ENCODE data around the gene EXOC6B. TPM values are rescaled to one million over a fixed set of nuclear protein-coding genes. Genes with fewer than 3 reads are reported as not detected.

Gene EXOC6B
- total RNA-seq, 8 experiments from 2014 or later: 16.7 to 37.4 (median 25.3) TPM

GRCh38 chr2:72149556-72150156, 676.2 kb downstream of the EXOC6B start:
- 0 to 20% (median 0%) methylated on average over 1 to 13 of the region's 45 CpGs; no CpG with 5 or more reads in 1 of the 10 experiments for WGBS, 10 experiments
- Histone ChIP-seq H3K4me1 (replicated peaks in 1 of 2) (peaks cover 25 to 34% of the 10 kb centered on the region in 2 donors), H3K4me3 (peak overlapping the region; percentile 3 to 36 (median 17)), H3K27ac (no peak overlapping the region)
- in situ Hi-C loops (cut with MboI; ENCODE audit: low pct_unique_long_range_greater_than_20kb in 2 of 9, low sequenced_read_pairs in 9 of 9, unreplicated experiment in 9 of 9): loop anchor here in 8 of 9 experiments (10.0 to 25.0 kb wide), 8 partner anchors 212 to 612 kb away; no protein-coding TSS in a partner anchor
- ATAC-seq (replicated peaks in 6 of 8): peak in 2 of 8 experiments; percentile 2 to 7

GRCh38 chr2:72148837-72149555, 676.8 kb downstream of the EXOC6B start:
- Histone ChIP-seq H3K27ac (no peak overlapping the region), H3K4me3 (peak overlapping the region; percentile 14 to 36 (median 23)), H3K4me1 (replicated peaks in 1 of 2) (peaks cover 27 to 36% of the 10 kb centered on the region in 2 donors)
- in situ Hi-C loops (cut with MboI; ENCODE audit: low pct_unique_long_range_greater_than_20kb in 2 of 9, low sequenced_read_pairs in 9 of 9, unreplicated experiment in 9 of 9): loop anchor here in 4 of 9 experiments (10.0 to 25.0 kb wide), 4 partner anchors 212 to 612 kb away; no protein-coding TSS in a partner anchor
- ATAC-seq (replicated peaks in 6 of 8): peak; percentile 13 to 51 (median 40)
- WGBS, 10 experiments: 0 to 2% (median 0%) methylated on average over 3 to 20 of the region's 65 CpGs; no CpG with 5 or more reads in 7 of the 10 experiments

- Histone ChIP-seq H3K4me3 (peak overlapping the region; percentile 14 to 36 (median 23)), H3K27ac (no peak overlapping the region), H3K4me1 (replicated peaks in 1 of 2) (peaks cover 33 to 42% of the 10 kb centered on the region in 2 donors)
- ATAC-seq (replicated peaks in 6 of 8): peak in 3 of 8 experiments; percentile 0 to 1 (median 1)
- in situ Hi-C loops (cut with MboI; ENCODE audit: low pct_unique_long_range_greater_than_20kb in 2 of 9, low sequenced_read_pairs in 9 of 9, unreplicated experiment in 9 of 9): loop anchor here in 4 of 9 experiments (10.0 to 25.0 kb wide), 4 partner anchors 211 to 611 kb away; no protein-coding TSS in a partner anchor
- WGBS, 10 experiments: 0 to 10% (median 0%) methylated on average over 1 to 12 of the region's 68 CpGs; no CpG with 5 or more reads in 2 of the 10 experiments
Measured at GRCh38 chr2:72148003-72148836, 677.6 kb downstream of the EXOC6B start.

GRCh38 chr2:72147303-72147971, 678.4 kb downstream of the EXOC6B start, which contains the start of gene CYP26B1:
TSS of gene CYP26B1 (minus strand) at chr2:72147862. CDS start at chr2:72147834, 28 bp downstream.
- H3K27ac ChIP-seq: no peak within 1 kb of the TSS
- ATAC-seq (replicated peaks in 6 of 8): peak in 2 of 8 experiments; percentile 1 to 3
- peak within 1 kb of the TSS; percentile 19 to 36 (median 25) for H3K4me3 ChIP-seq
- in situ Hi-C loops (cut with MboI; ENCODE audit: low pct_unique_long_range_greater_than_20kb in 2 of 9, low sequenced_read_pairs in 9 of 9, unreplicated experiment in 9 of 9): loop anchor here in 4 of 9 experiments (10.0 to 25.0 kb wide), 4 partner anchors 210 to 610 kb away; no protein-coding TSS in a partner anchor
- 0% methylated on average over 6 of the region's 69 CpGs; no CpG with 5 or more reads in 8 of the 10 experiments for WGBS, 10 experiments
- peaks cover 28 to 45% of the 10 kb centered on the region in 2 donors for H3K4me1 ChIP-seq (replicated peaks in 1 of 2)

GRCh38 chr2:72146347-72147302, 679.2 kb downstream of the EXOC6B start:
- ATAC-seq (replicated peaks in 6 of 8): no peak
- peaks cover 25 to 47% of the 10 kb centered on the region in 2 donors for H3K4me1 ChIP-seq (replicated peaks in 1 of 2)
- no peak overlapping the region for H3K27ac ChIP-seq
- in situ Hi-C loops (cut with MboI; ENCODE audit: low pct_unique_long_range_greater_than_20kb in 2 of 9, low sequenced_read_pairs in 9 of 9, unreplicated experiment in 9 of 9): loop anchor here in 4 of 9 experiments (10.0 to 25.0 kb wide), 4 partner anchors 209 to 609 kb away; no protein-coding TSS in a partner anchor
- WGBS, 10 experiments: 0 to 10% (median 0%) methylated on average over 2 to 18 of the region's 58 CpGs; no CpG with 5 or more reads in 2 of the 10 experiments
- H3K4me3 ChIP-seq: peak overlapping the region; percentile 19 to 29 (median 25)

GRCh38 chr2:72145658-72146329, 680.0 kb downstream of the EXOC6B start:
- H3K4me3 ChIP-seq: peak overlapping the region in 3 of 5 donors; percentile 19 to 25 (median 20)
- in situ Hi-C loops (cut with MboI; ENCODE audit: low pct_unique_long_range_greater_than_20kb in 2 of 9, low sequenced_read_pairs in 9 of 9, unreplicated experiment in 9 of 9): loop anchor here in 4 of 9 experiments (10.0 to 25.0 kb wide), 4 partner anchors 208 to 608 kb away; no protein-coding TSS in a partner anchor
- WGBS, 10 experiments: 0 to 9% (median 1%) methylated on average over 1 to 16 of the region's 33 CpGs; no CpG with 5 or more reads in 4 of the 10 experiments
- peaks cover 25 to 47% of the 10 kb centered on the region in 2 donors for H3K4me1 ChIP-seq (replicated peaks in 1 of 2)
- H3K27ac ChIP-seq: no peak overlapping the region
- ATAC-seq (replicated peaks in 6 of 8): no peak

- Histone ChIP-seq H3K27ac (no peak overlapping the region), H3K4me1 (replicated peaks in 1 of 2) (peaks cover 25 to 47% of the 10 kb centered on the region in 2 donors), H3K4me3 (peak overlapping the region; percentile 8 to 25 (median 20))
- in situ Hi-C loops (cut with MboI; ENCODE audit: low pct_unique_long_range_greater_than_20kb in 2 of 9, low sequenced_read_pairs in 9 of 9, unreplicated experiment in 9 of 9): loop anchor here in 4 of 9 experiments (10.0 to 25.0 kb wide), 4 partner anchors 208 to 608 kb away; no protein-coding TSS in a partner anchor
- peak in 3 of 8 experiments; percentile 3 to 27 (median 7) for ATAC-seq (replicated peaks in 6 of 8)
- 0% methylated on average over 1 to 15 of the region's 29 CpGs; no CpG with 5 or more reads in 6 of the 10 experiments for WGBS, 10 experiments
Measured at GRCh38 chr2:72145289-72145657, 680.6 kb downstream of the EXOC6B start.

- peaks cover 25 to 47% of the 10 kb centered on the region in 2 donors for H3K4me1 ChIP-seq (replicated peaks in 1 of 2)
- peak in 3 of 8 experiments; percentile 7 to 50 (median 9) for ATAC-seq (replicated peaks in 6 of 8)
- 6% methylated on average over 13 of the region's 63 CpGs; no CpG with 5 or more reads in 9 of the 10 experiments for WGBS, 10 experiments
- H3K4me3 ChIP-seq: peak overlapping the region; percentile 8 to 25 (median 20)
- H3K27ac ChIP-seq: no peak overlapping the region
- in situ Hi-C loops (cut with MboI; ENCODE audit: low pct_unique_long_range_greater_than_20kb in 2 of 9, low sequenced_read_pairs in 9 of 9, unreplicated experiment in 9 of 9): loop anchor here in 4 of 9 experiments (10.0 to 25.0 kb wide), 4 partner anchors 207 to 607 kb away; no protein-coding TSS in a partner anchor
Measured at GRCh38 chr2:72144632-72145288, 681.1 kb downstream of the EXOC6B start.

- in situ Hi-C loops (cut with MboI; ENCODE audit: low pct_unique_long_range_greater_than_20kb in 2 of 9, low sequenced_read_pairs in 9 of 9, unreplicated experiment in 9 of 9): loop anchor here in 4 of 9 experiments (10.0 to 25.0 kb wide), 4 partner anchors 207 to 607 kb away; no protein-coding TSS in a partner anchor
- Histone ChIP-seq H3K4me3 (peak overlapping the region in 4 of 5 donors; percentile 19 to 25 (median 22)), H3K27ac (no peak overlapping the region), H3K4me1 (replicated peaks in 1 of 2) (peaks cover 25 to 45% of the 10 kb centered on the region in 2 donors)
- WGBS, 10 experiments: 20% methylated on average over 1 of the region's 23 CpGs; no CpG with 5 or more reads in 9 of the 10 experiments
- no peak for ATAC-seq (replicated peaks in 6 of 8)
Measured at GRCh38 chr2:72144274-72144631, 681.6 kb downstream of the EXOC6B start.
